ENCODE data around the gene TCF3. TPM values are rescaled to one million over a fixed set of nuclear protein-coding genes. Genes with fewer than 3 reads are reported as not detected.
A peak's percentile ranks its signal among the peaks of the same experiment; 100 is the strongest.
"Not testable (repeated sequence)": the region's sequence is repeated elsewhere in the genome, so short reads cannot be mapped to it uniquely, and the experiment has no call there.

TCF3 gene
- total RNA-seq, 3 donors from 2014 or later: 54.4 to 57.7 (median 57.4) TPM

DNA sequence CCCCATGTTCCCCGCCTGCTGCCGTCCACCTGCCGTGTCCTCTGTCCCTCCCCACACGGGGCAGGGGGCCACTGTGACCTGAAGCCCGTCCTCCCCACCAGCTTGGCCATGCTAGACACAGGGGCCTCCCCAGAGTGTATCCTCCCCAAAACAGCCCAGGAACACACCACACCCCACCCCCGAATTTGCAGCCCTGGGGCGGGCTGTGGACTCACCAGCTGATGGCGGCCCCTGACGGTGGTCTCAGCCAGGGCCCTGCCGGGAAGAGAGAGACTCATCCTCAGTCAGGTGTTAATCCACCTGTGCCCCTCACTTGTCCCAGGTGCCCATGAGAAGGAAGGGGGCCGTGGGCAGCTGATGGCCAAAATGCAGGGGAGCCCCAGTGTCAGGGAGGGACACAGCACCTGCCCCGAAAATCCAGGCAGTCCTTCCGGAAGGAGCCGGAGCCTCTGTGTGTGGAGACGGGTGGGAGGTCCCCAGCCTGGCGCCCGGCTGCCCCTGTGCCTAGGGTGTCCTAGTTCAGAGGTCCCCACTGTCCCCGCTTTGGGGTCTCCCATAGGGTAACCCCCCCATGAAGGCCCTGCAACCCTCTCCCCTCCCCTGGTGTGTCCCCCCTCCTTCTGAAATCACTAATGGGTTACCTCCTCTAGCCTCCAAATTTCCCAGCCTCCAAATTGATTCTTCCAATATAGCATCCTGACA is 39.3 kb upstream of the TCF3 start:
- no peaks in the 10 kb centered on the region for H3K36me3 ChIP-seq (ENCODE audit: low read depth)
- no peak for ATAC-seq
- no peaks in the 10 kb centered on the region for H3K4me1 ChIP-seq (ENCODE audit: low read depth)
- intact Hi-C loops (cut with DNase I, micrococcal nuclease): no loop called here
- peaks cover 6% of the 10 kb centered on the region for H3K9me3 ChIP-seq
- TF ChIP-seq, protein P1, sequence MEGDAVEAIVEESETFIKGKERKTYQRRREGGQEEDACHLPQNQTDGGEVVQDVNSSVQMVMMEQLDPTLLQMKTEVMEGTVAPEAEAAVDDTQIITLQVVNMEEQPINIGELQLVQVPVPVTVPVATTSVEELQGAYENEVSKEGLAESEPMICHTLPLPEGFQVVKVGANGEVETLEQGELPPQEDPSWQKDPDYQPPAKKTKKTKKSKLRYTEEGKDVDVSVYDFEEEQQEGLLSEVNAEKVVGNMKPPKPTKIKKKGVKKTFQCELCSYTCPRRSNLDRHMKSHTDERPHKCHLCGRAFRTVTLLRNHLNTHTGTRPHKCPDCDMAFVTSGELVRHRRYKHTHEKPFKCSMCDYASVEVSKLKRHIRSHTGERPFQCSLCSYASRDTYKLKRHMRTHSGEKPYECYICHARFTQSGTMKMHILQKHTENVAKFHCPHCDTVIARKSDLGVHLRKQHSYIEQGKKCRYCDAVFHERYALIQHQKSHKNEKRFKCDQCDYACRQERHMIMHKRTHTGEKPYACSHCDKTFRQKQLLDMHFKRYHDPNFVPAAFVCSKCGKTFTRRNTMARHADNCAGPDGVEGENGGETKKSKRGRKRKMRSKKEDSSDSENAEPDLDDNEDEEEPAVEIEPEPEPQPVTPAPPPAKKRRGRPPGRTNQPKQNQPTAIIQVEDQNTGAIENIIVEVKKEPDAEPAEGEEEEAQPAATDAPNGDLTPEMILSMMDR (IDR thresholded peaks at IDR 0.05): no peak
- peak in 1 of 3 donors; percentile 27 for DNase-seq
- H3K4me3 ChIP-seq: no peak overlapping the region

DNA sequence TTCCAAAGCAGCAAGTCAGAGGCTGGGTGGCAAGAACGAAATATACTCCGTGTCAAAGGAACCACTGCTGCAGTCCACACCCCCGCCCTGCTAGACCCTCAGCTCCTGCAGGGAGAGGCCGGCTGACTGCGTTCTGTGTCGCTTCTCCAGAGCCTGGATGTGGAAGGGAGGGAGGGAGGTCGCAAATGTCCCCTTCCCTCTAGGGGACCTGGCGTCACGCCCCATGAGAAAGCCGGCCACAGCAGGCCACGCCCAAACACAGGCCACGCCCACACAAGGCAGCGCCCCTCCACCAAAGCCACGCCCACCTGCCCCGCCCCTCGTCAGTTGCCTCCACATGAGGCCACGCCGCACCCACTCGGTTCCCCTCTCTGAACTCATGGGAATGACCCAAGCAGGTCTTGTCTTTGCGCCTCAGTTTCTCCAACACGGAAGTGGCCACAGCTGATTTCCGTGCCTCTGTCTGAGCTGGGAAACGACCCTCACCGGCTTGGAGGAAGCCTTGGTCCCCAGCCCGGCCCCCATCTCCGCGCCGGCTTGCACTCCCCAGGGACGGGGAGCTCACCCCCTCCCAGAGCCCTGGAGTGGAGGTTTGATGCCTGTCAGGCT is 38.4 kb upstream of the TCF3 start:
- ATAC-seq (peak; percentile 39), DNase-seq (peak; percentile 49 to 64 (median 61))
- H3K4me1 ChIP-seq (ENCODE audit: low read depth): no peaks in the 10 kb centered on the region
- no peaks in the 10 kb centered on the region for H3K36me3 ChIP-seq (ENCODE audit: low read depth)
- intact Hi-C loops (cut with DNase I, micrococcal nuclease): no loop called here
- H3K4me3 ChIP-seq: no peak overlapping the region
- TF ChIP-seq, protein P1 (IDR thresholded peaks at IDR 0.05): no peak
- H3K9me3 ChIP-seq: peaks cover 6% of the 10 kb centered on the region

DNA sequence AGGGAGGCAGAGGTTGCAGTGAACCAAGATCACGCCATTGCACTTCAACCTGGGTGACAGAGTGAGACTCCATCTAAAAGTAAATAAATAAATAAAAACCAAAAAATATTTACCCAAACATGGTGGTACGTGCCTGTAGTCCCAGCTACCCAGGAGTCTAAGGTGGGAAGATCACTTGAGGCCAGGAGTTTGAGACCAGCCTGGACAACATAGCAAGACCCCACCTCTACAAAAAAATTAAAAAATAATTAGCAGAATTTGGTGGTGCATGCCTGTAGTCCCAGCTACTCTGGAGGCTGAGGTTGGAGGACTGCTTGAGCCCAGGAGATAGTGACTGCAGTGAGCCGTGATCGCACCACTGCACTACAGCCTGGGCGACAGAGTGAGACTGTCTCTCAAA is 33.4 kb upstream of the TCF3 start:
- H3K4me1 ChIP-seq (ENCODE audit: low read depth); intact Hi-C loops (cut with DNase I, micrococcal nuclease); DNase-seq; H3K36me3 ChIP-seq (ENCODE audit: low read depth); H3K4me3 ChIP-seq; ATAC-seq; H3K9me3 ChIP-seq: not testable (repeated sequence)

DNA sequence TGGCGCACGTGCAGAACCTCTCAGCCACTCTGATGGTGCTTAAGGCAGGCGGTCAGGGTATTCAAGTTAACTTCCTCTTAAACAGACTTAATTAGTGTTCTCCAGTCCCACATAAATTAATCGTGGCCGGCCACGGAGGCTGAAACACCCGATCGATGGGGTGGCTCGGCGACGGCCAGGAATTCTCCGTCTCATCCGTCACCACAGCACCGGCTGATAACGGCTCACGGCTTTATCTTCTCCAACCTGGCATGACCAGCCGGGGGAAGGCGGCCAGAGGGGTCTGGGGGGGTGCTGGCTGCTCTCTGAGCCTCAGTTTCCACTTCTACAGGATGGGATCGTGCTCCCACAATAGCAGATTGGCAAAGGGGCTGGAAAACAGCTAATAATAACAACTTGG is 32.6 kb upstream of the TCF3 start:
- Histone ChIP-seq H3K9me3 (no peaks in the 10 kb centered on the region), H3K4me3 (no peak overlapping the region), H3K4me1 (ENCODE audit: low read depth) (no peaks in the 10 kb centered on the region), H3K36me3 (ENCODE audit: low read depth) (no peaks in the 10 kb centered on the region)
- intact Hi-C loops (cut with DNase I, micrococcal nuclease): no loop called here
- DNase-seq: no peak
- TF ChIP-seq, protein P1 (IDR thresholded peaks at IDR 0.05): no peak
- no peak for ATAC-seq

DNA sequence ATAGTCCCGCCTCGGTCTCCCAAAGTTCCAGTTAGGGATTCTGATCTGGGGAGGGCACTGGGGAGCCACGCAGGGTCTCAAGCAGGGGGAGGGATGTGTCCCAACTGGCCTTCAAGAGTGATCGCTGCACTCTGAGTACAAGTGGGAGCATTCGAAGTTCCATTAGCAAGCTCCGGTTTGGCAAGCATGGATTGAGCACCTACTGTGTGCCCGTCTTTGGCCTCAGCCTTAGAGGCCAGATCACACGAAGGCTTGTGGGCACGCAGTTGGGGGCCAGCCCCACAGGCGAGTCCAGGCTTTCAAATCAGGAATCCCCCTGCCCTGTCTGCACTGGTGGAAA is 32.1 kb upstream of the TCF3 start:
- no peak overlapping the region for H3K4me3 ChIP-seq
- H3K9me3 ChIP-seq: no peaks in the 10 kb centered on the region
- no peak for ATAC-seq
- H3K4me1 ChIP-seq (ENCODE audit: low read depth): no peaks in the 10 kb centered on the region
- intact Hi-C loops (cut with DNase I, micrococcal nuclease): no loop called here
- H3K36me3 ChIP-seq (ENCODE audit: low read depth): no peaks in the 10 kb centered on the region
- TF ChIP-seq, protein P1 (IDR thresholded peaks at IDR 0.05): no peak
- DNase-seq: no peak

DNA sequence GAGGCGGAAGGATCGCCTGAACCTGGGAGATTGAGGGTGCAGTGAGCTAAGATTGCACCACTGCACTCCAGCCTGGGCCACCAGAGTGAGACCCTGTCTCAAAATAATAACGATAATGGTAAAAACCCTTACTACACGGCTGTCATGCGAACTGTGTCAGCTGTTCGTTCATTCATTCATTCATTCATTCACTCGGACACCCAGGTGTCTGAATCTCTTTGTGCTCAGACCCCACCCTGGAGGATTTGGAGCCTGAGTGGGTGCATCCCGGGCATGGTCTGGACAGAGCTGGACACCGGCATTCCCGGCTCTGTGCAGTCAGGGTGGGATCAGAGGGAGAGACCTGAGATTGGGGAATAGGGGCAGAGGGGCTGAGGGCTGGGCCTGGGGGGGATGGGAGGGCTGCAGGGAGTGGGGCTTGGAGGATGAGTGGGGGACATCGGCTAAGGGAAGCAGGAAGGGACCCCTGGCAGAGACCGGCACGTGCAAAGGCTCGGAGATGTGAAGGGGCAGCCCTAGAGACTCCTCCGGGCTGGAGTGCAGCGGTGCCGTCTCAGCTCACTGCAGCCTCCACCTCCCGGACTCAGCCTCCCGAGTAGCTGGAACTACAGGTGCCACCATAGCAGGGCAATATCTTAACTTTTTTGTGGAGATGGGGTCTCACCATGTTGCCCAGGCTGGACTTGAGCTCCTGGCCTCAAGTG is 31.6 kb upstream of the TCF3 start:
- Histone ChIP-seq H3K4me1 (ENCODE audit: low read depth) (no peaks in the 10 kb centered on the region), H3K9me3 (no peaks in the 10 kb centered on the region), H3K4me3 (no peak overlapping the region), H3K36me3 (ENCODE audit: low read depth) (no peaks in the 10 kb centered on the region)
- peak in 1 of 3 donors; percentile 28 for DNase-seq
- TF ChIP-seq, protein P1 (IDR thresholded peaks at IDR 0.05): no peak
- intact Hi-C loops (cut with DNase I, micrococcal nuclease): no loop called here
- no peak for ATAC-seq
